Activated CD4-positive, alpha-beta T cell treated with anti-CD3 and anti-CD28 coated beads for 4 hours (primary cell): Measurements from ENCODE around the gene PREB.
"Not testable (repeated sequence)": the region's sequence is repeated elsewhere in the genome, so short reads cannot be mapped to it uniquely, and the experiment has no call there.

ENCODE experiments used
- DNase-seq, 2 donors: peaks; one replicate each; pipeline ENCODE4 v3.0.0-alpha.2; 2020

The PREB gene, protein sequence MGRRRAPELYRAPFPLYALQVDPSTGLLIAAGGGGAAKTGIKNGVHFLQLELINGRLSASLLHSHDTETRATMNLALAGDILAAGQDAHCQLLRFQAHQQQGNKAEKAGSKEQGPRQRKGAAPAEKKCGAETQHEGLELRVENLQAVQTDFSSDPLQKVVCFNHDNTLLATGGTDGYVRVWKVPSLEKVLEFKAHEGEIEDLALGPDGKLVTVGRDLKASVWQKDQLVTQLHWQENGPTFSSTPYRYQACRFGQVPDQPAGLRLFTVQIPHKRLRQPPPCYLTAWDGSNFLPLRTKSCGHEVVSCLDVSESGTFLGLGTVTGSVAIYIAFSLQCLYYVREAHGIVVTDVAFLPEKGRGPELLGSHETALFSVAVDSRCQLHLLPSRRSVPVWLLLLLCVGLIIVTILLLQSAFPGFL

DNA sequence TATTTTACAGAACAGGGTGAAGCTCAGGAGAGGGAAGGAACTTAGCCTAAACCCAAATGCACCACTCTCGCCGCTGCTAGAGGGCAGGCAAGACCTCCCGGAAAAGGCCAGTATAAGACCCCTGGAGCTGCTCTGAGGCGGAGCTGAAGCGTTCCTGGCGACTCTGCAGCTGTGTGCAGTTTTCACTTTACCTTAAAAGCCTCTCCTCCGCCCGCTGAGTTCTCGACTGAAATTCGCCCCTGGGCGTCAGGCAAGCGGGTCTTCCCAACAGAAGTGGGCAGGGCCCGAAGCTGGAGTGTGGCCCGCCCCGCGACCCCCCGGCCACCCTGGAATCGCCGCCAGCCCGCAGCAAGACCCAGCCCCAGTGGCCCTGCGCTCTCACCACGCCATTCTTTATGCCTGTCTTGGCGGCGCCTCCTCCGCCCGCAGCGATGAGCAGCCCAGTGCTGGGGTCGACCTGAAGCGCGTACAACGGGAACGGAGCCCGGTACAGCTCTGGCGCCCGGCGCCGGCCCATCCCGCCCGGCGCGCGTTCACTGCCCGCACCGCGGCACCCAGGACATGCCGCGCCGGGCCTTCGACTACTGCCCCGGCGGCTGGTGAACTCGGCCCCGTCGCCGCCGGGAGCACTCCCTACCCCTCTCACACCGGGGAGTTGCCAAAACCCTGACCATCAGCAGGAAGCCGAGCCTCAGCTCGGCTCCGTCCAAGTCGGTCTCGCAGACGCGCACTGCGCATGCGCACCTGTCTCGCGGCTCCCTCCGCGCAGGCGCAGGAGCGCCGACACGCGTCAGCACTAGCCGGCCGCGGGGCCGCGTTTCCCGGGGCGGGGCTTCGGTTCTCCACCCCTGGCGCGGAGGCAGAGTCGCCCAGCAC lies at the start of gene PREB:
Gene PREB (minus strand): TSS at position 732 of the 876 bp plus-strand sequence. CDS start 215 bp downstream, at position 517.
- DNase-seq: peak; percentile 98

DNA sequence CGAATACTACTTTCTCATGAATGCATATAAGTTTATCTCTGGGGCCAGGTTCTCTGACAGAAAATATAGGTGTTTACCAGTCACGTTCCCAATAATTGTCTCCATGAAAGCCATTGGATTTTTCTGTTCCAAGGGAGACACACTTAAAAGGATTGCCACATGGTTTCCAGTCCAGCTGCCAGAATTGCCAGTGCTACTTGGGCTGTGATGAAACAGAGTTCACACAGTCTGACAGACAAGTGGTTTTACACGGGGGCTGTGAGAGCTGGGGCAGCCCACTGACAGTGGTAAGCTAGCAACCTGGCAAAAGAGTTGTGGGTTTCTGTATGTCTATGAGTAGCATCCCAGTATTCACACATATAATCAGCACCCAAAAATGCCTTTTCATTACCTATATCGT lies 49.7 kb upstream of the PREB start:
- no peak for DNase-seq

DNA sequence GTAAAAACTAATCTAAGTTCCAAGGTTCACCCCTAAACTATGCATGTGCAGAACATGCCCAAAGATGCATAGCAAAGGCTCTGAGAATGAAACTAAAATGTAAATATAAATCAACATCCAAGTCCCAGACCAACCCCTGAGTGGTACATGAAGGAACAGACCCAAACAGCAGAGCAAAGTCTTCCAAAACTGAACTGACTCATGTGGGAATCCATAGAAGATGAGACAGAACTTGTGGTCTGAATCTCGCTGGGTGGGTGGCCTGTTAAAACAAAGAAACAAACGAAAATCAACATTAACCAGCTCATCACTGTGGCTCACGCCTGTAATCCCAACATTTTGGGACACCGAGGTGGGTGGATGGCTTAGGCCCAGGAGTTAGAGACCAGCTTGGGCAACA lies 47.9 kb upstream of the PREB start:
- no peak for DNase-seq

DNA sequence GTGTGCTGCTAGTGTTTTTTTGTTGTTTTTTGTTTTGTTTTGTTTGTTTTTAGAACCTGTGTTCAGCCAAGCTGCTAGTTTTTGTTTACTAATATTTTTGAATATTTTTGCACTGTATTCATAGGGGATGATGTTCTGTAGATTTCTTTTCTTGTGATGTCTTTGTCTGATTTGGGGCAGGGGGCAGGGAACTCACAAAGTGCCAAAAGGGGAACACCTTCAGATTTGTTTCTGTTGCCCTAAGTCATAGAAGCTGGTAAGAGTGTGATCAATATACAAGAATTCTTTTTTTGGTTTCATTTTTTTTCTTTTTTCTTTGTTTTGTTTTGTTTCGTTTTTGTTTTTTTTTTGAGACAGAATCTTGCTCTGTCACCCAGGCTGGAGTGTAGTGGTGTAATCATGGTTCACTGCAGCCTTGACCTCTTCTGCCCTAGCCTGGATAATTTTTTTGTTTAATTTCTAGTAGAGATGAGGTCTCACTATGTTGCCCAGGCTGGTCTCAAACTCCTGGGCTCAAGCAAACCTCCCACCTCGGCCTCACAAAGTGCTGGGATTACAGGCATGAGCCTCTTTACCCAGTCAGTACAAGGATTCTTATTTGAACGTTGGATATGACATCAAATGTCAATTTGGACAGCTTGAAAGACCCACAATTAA lies 45.0 kb upstream of the PREB start:
- no peak for DNase-seq

DNA sequence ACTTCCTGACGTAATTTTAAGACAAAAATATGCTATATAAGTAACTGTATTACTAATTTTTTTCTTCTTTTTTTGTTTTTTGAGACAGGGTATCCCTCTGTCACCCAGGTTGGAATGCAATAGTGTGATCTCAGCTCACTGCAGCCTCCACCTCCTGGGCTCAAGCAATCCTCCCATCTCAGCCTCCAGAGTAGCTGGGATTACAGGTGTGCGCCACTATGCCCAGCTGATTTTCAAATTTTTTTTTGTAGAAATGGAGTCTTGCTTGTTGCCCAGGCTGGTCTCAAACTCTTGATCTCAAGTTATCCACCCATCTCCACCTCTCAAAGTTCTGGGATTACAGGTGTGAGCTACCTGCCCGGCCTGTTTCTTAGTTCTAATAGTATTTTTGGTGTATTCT lies 44.0 kb upstream of the PREB start:
- no peak for DNase-seq

DNA sequence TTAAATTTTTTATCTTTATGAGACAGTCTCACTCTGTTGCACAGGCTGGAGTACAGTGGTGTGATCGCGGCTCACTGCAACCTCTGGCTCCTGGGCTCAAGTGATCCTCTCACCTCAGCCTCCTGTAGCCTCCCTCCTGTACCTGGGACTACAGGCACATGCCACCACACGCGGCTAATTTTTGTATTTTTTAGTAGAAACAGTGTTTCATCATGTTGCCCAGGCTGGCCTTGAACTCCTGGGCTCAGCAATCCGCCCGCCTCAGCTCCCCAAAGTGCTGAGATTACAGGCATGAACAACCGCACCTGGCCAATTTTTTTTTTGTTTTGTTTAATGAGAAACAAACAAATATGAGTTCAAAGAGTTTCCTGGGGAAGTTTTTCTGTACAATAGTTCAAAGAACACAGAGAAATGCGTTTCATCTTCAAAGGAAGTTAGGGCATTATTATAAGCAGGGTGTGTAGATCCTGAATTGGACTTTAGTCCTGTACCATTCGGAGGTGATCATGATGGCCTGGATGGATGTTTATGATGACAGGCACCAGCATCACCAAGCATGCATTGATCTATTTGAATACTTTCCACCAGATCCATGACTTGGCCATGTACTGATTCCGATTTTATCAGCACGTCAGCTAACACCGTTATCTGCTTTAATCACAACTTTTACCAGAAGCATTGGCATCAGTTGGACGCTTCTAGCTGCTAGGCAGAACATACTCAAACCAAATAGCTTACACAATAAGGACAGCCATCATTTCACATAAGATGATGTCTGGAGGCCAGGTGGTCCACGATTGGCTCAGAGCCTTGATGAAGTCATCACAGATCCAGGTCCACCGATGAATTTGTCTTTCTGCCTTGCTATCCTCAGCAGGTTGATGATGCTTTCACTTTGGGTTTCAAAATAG lies 43.3 kb upstream of the PREB start:
- DNase-seq: no peak

DNA sequence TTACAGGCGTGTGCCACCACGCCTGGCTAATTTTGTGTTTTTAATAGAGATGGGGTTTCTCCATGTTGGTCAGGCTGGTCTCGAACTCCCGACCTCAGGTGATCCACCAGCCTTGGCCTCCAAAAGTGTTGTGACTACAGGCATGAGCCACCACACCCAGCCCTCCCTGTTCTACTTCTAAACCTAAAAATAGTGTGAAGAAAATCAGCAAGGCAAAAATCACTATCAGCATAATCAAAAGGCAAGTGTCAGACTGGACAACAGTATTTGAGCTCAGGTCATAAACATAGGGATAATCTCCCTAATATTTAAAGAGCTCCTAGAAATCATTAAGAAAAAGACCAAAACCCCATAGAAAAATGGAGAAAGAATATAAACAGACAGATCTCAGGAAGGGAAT lies 41.3 kb upstream of the PREB start:
- not testable (repeated sequence) for DNase-seq

DNA sequence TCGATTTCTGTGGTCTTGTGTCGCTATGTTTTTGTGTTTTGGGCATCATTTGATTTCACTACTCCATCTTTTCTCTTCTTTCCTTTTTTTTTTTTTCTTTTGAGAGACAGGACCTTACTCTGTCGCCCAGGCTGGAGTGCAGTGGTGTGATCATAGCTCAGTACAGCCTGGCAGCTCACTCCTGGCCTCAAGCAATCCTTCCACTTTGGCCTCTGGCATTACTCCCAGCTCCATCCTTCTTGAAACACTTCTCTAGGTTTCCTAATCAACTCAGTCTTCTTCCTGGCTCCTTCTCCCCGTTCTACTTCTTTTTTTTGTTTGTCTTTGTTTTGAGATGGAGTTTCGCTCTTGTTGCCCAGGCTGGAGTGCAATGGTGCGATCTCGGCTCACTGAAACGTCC lies 40.9 kb upstream of the PREB start:
- no peak for DNase-seq

DNA sequence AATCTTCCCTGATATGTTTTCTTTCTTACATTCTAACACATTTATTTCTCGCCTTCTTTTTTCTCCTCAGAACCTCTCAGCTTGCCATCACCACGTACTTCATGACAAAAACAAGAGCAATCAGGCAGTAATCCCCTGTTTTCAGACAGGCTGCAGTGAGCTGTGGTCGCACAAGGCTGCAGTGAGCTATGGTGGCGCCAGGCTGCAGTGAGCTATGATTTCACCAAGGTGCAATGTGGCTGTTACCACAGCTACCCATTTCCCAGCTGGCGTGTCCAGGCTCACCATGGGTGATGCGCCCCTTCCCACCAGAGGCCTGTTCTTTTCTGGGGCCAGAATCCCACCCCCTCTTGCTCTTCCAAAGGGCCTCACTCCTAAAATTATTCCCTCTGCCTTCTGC lies 40.2 kb upstream of the PREB start:
- no peak for DNase-seq

DNA sequence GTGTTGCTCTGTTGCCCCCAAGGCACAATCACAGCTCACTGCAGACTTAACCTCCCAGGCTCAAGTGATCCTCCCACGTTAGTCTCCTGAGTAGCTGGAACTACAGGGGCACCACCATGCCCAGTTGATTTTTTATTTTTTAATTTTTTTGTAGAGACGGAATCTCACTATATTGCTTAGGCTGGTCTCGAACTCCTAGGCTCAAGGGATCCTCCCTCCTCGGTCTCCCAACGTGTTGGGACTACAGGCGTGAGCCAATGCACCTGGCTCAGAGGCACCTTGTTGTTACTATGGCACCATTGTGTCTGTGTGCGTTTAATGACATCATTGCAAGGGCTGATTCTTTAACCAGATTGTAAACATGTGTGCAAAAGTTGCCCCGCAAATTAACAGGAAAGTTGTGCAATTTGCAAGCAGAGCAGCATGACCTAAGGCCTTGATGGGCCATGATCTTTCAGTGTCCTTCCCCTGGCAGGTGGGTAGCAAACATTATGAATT lies 37.0 kb upstream of the PREB start:
- DNase-seq: no peak

DNA sequence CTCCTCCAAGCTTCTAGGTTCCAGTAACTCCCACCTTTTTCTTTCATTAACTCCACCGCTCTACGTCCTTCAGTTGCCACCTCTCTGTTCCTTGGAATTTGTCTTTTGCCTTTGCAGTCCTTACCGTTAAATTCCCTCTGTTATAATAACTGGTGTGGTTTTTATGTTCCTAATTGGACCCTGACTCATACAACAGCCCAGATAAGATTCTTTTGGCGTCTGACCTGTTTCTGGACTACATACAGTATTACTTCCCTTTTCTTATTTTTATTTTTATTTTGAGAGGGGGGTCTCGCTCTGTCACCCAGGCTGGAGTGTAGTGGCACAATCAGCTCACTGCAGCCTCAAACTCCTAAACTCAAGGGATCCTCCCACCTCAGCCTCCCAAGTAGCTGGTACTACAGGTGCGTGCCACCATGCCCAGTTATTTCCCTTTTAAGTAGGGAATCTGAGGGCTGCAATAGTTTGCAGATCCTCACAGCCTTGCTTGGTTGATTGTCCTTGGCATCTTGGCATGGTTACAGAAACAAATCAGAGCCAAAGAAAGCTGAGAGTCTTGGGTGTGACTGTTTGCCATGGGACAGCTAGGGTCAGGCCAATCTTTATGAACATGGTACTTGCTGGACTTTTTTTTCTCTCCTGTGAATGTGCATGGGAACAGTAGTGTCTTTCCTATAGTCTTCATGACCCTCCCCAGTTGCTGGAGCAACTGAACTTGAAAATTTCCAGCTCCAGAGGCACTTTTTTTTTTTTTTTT lies 36.3 kb upstream of the PREB start:
- DNase-seq: no peak

DNA sequence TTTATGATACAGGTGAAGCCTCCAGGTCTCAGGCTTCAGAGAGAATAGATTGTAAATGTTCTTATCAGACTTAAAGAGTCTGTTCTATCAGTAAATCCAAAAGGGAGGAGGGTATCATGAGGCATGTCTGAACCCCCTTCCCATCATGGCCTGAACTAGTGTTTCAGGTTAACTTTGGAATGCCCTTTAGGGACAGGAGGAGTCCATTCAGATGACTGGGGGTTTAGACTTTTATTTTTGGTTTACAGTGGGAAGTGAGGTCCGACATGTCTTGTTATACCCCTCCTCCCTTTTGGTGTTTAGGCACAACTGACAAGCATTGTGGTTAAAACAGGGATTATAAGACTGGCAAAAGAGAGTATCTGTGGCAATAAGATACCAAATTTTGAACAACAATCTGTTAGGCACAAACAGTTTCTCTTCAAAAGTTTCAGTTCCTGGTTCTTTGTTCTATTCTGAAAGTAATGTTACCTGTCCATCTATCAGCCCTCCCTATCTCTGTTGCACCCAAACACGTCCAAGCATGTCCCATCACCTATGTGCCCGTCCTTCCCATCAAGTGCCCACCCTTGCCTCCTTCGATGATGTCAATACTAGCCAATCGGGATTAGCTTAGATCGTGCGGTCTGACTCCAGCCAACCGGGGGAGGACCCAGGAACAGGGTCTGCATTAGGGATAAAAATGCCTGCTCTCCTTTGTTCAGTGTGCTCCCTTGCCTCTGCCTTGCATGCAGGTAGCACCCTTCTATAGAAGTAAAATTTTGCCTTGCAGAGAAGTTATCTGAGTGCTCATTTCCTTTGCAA lies 30.7 kb upstream of the PREB start:
- DNase-seq: no peak

DNA sequence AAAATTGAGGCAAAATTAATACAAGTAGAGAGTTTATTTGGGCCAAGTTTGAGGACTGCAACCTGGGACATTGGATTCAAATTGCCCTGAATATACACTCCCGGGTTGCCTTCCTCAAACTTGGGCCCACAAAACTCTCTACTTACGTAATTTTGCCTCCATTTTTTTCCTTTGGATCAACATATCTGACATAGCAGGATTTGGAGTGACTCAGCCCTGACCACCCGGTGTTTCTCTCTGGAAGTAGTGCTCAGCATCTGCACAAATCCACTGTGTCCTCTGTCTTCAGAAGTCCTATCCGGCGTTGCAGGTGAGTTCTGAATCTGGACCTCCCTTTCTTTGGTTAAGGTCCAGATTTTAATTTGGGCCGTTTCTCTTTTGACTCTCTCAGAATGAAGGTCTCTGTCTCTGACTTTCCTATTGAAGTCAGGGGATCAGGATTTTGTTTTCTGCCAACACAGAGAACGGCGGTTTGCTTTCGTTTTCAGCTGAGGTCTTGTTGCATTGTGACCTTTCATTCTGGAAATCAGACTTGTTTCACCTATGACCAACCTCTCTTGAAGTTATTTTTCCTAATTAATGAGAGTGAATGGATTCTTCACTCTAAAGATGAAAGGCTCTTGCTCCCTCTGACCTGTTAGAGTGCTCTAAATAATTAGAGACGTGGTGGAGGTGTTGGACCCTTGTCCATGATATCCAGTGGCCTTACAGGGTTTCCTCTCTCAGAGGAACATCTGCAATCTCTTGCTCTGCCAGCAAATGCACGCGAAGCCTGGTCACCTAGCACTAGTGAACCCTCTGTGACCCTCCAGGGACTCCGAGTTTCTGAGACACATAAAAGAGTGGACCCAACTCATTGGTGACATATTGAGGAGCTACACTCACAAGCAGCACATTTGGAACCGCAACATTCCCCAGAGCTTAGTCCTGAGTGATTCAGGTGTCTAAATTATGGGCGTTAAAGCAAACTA lies 28.0 kb upstream of the PREB start:
- no peak for DNase-seq

DNA sequence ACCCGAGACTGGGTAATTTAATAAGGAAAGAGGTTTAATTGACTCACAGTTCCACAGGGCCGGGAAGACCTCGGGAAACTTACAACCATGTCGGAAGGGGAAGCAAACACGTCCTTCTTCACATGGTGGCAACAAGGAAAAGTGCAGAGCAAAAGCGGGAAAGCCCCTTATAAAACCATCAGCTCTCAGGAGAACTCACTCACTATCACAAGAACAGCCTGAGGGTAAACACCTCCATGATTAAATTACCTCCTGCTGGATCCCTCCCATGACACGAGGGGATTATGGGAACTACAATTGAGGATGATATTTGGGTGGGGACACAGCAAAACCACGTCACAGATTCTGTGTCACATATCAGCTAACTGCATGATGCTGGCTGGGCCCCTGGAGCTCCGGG lies 25.8 kb upstream of the PREB start:
- no peak for DNase-seq

DNA sequence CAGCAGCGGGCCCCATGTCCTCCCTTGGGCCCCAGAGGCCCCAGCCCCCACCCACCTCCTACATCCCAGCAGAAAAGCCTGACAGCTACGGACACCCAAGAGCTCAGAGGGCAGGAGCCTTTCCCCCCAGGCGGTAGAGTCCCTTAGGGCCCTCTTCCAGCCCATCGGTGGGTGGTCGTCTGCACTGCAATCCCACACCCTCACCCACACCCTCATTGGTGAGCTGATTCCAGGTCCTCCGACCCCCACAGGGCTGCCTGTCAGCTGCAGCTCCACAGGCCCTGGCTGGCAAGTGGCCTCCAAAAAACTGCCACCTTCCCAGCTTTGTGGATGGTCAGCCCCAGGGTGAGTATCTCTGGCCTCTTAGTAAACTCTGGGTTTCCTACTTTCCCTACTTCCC lies 24.8 kb upstream of the PREB start:
- DNase-seq: no peak

DNA sequence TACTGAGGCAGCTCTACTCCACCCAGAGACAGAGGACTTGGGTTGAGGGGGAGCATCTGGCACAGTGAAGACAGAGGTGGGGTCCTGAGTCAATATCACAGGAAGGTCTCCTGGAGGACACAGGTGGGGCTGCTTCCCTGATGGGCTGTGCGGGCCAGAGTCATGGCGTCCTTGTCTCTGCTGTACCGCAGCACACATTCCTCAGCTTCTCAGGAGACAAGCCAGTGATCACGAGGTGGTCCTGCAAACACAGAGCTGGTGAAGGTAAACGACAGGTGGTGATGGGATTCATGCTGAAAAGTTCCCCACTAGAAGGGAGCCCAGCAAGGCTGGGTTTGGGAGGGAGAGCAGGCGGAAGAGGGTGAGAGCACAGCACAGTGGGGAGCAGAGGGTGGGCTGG lies 24.0 kb upstream of the PREB start:
- DNase-seq: no peak

DNA sequence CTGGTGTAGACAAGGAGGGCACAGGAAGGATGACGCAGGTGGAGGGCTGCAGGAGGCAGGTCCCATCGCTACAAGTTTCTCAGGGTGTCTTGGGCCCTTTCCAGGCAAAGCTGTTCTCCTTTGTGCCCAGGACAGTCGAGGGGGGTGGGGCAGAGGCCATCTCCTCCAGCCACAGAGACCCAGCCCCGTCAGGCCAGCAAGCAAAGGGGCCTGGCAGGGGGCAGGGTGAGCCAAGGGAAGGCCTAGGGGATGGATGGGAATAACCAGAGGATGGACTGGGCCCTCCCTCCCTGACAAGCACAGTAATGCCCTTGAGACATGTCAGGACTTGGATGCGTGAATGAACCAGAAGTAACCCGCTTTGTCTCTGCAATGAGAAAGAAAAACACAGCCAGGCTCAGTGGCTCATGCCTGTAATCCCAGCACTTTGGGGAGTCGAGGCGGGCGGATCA lies 20.7 kb upstream of the PREB start:
- no peak for DNase-seq

DNA sequence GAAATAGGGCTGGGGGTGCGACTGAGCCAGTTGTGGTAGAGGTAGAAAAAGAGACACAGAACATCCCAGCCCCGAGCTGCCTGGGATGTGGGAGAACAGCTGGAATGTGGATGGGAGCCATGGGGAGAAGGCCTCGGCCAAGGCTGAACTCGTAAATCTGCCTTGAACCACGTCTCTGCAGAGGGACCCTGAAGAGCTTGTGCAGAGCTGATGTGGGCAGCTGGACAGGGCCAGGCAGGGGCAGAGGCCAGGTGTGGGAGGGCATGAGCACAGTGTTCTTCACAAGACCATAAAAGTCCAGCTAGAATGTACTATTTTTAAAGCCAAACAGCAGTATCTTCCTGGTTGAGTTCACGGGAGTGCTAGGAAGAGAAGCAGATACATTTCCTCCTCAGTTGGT lies 20.1 kb upstream of the PREB start:
- DNase-seq: no peak

DNA sequence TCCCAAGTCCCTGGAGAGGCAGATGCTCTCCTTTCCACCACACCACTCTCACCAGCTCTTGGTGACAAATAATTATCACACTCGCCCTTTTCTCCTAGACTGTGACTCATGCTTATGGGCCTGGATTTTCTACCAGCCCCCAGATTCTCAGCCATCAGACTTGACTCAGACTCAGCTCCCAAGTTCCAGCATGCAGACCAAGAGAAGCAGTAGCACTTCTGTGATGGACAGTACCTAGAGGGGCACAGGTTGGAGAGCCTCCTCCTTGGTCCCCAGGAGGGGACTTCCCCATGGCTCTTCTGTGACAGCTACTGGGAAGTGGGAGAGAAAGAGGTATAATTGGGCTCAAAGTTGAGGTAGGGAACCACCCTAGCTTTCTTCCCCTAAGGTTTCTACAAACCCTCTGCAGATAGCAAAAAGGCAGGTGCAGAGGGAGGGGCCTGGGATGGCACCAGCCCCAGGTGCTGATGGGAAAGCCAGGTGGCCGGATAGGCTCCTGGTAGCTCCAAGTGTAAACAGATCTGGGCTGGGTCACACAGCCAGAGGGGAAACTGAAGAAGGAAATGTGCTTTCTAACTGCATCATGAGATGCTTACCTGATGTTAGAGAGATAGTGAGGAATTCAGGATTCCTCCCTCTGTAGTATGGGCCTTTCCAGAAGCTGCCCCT lies 18.5 kb upstream of the PREB start:
- DNase-seq: no peak
